ENCODE data around the gene SIRPB2.

The SIRPB2 gene

DNA sequence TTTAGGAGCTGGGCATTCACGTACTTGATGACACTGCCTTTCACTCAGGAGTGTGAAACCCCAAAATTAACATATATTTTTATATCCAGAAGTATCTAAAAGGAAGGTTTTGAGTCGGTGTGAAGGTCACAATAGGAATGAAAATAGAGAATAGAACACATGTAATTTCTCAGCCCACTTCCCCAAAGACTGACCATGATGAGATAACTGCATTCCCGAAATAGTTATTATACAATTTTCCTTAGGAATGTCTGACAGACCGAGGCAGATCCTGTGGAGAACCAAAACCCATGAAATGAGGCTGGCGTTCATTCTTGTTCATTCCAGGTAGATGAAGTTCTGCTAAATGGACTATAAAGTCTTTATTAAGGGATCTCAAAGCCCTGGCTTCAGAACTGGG, 34.9 kb downstream of the SIRPB2 start:
- Histone ChIP-seq H3K36me3 (replicated peaks) (peaks cover 59% of the 10 kb centered on the region), H3K27me3 (replicated peaks) (no peaks in the 10 kb centered on the region), H3K27ac (peak overlapping the region; percentile 58), H3K4me3 (ENCODE audit: low read depth, low read length) (no peak overlapping the region)
- peak; percentile 52 for DNase-seq
- in situ Hi-C loops (cut with HindIII; ENCODE audit: low pct_ligation_motif_present, low sequenced_read_pairs), result no loop called here
- TF ChIP-seq, protein P1, sequence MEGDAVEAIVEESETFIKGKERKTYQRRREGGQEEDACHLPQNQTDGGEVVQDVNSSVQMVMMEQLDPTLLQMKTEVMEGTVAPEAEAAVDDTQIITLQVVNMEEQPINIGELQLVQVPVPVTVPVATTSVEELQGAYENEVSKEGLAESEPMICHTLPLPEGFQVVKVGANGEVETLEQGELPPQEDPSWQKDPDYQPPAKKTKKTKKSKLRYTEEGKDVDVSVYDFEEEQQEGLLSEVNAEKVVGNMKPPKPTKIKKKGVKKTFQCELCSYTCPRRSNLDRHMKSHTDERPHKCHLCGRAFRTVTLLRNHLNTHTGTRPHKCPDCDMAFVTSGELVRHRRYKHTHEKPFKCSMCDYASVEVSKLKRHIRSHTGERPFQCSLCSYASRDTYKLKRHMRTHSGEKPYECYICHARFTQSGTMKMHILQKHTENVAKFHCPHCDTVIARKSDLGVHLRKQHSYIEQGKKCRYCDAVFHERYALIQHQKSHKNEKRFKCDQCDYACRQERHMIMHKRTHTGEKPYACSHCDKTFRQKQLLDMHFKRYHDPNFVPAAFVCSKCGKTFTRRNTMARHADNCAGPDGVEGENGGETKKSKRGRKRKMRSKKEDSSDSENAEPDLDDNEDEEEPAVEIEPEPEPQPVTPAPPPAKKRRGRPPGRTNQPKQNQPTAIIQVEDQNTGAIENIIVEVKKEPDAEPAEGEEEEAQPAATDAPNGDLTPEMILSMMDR (IDR thresholded peaks at IDR 0.05; ENCODE audit: low read depth, low read length, missing control alignments), result no peak

DNA sequence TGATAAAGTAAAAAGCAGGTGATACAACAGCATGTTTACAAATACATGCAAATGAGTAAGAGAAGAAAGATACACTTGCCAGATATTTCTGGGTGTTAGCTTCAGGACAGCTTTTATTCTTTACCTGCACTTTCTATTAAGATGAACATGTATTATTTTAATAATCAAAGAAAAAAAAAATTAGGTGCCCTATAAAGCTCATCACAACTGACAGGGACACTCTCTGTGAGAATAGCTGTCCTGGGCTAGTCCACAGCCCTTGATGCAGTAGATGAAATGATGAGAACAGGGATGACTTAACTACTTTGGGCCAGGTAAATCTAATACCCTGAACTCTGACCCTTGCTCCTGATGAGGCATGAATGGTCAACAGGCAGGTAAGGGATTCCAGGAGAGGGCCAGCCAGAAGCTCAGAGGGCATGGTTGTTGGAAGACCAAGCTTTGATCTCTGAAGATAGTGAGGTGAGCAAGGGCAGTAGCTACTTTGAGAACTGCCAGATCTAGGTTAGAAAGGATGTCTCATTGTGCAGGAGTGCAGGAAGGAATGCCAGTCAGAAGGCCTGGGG, 40.2 kb downstream of the SIRPB2 start:
- TF ChIP-seq, protein P1 (IDR thresholded peaks at IDR 0.05; ENCODE audit: low read depth, low read length, missing control alignments), result no peak
- peaks cover 84% of the 10 kb centered on the region for H3K36me3 ChIP-seq (replicated peaks)

DNA sequence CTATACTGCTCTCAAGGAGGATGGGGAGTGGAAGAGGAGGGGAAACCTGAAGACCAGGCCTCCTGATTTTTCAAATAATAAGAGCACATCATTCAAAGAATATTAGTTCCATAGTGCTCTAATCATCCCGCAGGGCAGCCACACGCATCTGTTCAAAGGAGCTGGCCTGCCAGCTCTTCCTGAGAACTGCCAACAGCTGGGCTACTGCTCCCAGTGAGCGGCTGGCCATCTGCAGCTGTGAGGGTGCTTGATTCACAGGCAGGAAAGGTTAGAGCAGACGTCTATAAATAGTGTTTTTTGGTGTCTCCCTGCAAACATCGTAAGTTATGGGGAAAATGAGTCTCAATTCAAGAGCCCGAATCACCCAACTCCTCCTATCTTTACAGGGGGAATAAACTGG, 41.9 kb downstream of the SIRPB2 start:
- H3K27ac ChIP-seq, result no peak overlapping the region
- no peak for DNase-seq
- no peak overlapping the region for H3K4me3 ChIP-seq (ENCODE audit: low read depth, low read length)
- no peaks in the 10 kb centered on the region for H3K27me3 ChIP-seq (replicated peaks)
- in situ Hi-C loops (cut with HindIII; ENCODE audit: low pct_ligation_motif_present, low sequenced_read_pairs), result loop anchor here (25.0 kb wide), 1 partner anchor 137 kb away; no protein-coding TSS in a partner anchor
- H3K36me3 ChIP-seq (replicated peaks), result peaks cover 85% of the 10 kb centered on the region
- TF ChIP-seq, protein P1 (IDR thresholded peaks at IDR 0.05; ENCODE audit: low read depth, low read length, missing control alignments), result no peak

More for the DNA sequence above, 40.2 kb downstream of the SIRPB2 start:
- no peak overlapping the region for H3K4me3 ChIP-seq (ENCODE audit: low read depth, low read length)
- no peaks in the 10 kb centered on the region for H3K27me3 ChIP-seq (replicated peaks)
- H3K27ac ChIP-seq, result no peak overlapping the region
- DNase-seq, result no peak
- in situ Hi-C loops (cut with HindIII; ENCODE audit: low pct_ligation_motif_present, low sequenced_read_pairs), result no loop called here

DNA sequence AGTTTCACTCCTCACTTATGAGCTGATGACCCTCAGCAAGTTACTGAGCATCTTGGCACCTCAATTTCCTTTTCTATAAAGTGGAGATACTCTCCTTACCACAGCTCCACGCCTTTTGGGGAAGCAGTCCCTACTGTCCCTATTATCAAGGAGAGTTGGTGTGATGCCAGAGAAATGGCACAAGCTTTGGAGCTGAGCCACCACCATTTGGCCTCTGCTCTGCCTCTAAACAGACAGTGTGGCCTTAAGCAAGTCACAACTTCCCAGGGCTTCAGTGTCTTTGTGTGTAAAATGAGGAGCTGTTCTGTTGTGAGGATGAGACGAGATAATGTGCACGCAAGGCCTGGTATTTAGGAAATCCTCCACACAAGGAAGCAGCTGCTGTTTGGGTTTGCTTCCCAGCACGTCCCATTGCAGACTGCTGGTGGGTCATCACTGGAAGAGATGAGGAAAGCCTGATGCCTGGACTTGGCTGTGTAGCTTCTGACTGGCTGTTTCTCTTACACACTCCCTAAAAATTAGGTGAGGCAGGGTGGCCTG, 43.1 kb downstream of the SIRPB2 start:
- TF ChIP-seq, protein P1 (IDR thresholded peaks at IDR 0.05; ENCODE audit: low read depth, low read length, missing control alignments), result no peak
- Histone ChIP-seq H3K4me3 (ENCODE audit: low read depth, low read length) (no peak overlapping the region), H3K36me3 (replicated peaks) (peaks cover 85% of the 10 kb centered on the region), H3K27ac (no peak overlapping the region), H3K27me3 (replicated peaks) (no peaks in the 10 kb centered on the region)
- DNase-seq, result no peak
- in situ Hi-C loops (cut with HindIII; ENCODE audit: low pct_ligation_motif_present, low sequenced_read_pairs), result loop anchor here (25.0 kb wide), 1 partner anchor 136 kb away; no protein-coding TSS in a partner anchor

DNA sequence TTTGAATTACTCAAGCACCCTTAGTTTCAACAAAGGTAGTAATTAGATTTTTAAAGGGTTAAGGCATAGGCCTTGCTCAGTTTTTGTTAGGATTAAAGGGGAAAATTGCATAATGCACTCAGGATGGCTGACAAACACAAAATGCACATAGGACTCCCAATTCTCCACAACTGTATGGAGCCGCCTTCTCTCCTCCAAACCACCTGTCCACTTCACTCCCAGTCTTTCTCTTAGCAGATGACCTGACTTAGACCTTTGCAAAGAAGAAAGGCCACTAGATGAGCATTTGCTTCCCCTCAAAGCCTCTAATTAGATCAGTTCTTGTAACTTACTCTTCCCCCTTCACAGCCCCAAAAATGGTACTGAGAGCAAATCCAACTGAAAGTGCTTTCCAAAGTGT, 44.7 kb downstream of the SIRPB2 start:
- no peak for DNase-seq

More for the DNA sequence above, 44.7 kb downstream of the SIRPB2 start:
- peaks cover 85% of the 10 kb centered on the region for H3K36me3 ChIP-seq (replicated peaks)
- in situ Hi-C loops (cut with HindIII; ENCODE audit: low pct_ligation_motif_present, low sequenced_read_pairs), result loop anchor here (25.0 kb wide), 1 partner anchor 134 kb away; no protein-coding TSS in a partner anchor
- H3K27me3 ChIP-seq (replicated peaks), result no peaks in the 10 kb centered on the region
- TF ChIP-seq, protein P1 (IDR thresholded peaks at IDR 0.05; ENCODE audit: low read depth, low read length, missing control alignments), result no peak
- no peak overlapping the region for H3K27ac ChIP-seq
- no peak overlapping the region for H3K4me3 ChIP-seq (ENCODE audit: low read depth, low read length)
